Measurements from ENCODE around the gene CDC34.
A peak's percentile ranks its signal among the peaks of the same experiment; 100 is the strongest.

The CDC34 gene

DNA sequence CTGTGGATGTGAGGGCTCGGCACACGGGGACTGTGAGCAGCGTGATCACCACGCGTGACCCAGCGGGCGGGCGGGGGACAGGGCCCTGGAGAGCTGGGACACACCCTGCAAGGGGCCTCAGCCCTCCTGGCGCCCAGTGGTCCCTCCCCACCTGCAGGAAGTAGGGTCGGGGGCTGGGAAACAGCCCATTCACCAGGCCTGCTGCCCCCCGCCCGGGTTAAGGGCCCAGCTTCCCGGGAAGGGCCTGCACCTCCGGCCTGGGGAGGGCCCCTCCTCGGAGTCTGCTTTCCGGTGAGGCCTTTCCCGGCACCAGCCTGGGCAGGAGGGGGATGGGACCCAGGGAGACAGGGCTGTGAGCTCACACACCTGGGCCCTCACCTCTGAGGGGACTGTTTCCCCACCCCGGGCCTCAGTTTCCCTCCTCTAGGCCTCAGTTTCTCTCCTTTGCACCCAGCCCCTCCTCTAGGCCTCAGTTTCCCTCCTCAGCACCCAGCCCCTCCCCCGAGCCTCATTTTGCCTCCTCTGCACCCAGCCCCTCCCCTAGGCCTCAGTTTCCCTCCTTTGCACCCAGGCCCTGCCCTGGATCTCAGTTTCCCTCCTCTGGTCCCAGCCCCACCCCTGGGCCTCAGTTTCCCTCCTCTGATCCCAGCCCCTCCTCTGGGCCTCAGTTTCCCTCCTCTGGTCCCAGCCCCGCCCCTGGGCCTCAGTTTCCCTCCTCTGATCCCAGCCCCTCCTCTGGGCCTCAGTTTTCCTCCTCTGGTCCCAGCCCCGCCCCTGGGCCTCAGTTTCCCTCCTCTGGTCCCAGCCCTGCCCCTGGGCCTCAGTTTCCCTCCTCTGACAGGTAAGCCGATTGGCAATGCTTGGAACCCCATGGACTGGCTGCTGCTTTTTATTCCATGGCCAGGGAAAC lies 37.1 kb upstream of the CDC34 start:
- no peak for DNase-seq (ENCODE audit: low read depth)
- TF ChIP-seq, protein P1, sequence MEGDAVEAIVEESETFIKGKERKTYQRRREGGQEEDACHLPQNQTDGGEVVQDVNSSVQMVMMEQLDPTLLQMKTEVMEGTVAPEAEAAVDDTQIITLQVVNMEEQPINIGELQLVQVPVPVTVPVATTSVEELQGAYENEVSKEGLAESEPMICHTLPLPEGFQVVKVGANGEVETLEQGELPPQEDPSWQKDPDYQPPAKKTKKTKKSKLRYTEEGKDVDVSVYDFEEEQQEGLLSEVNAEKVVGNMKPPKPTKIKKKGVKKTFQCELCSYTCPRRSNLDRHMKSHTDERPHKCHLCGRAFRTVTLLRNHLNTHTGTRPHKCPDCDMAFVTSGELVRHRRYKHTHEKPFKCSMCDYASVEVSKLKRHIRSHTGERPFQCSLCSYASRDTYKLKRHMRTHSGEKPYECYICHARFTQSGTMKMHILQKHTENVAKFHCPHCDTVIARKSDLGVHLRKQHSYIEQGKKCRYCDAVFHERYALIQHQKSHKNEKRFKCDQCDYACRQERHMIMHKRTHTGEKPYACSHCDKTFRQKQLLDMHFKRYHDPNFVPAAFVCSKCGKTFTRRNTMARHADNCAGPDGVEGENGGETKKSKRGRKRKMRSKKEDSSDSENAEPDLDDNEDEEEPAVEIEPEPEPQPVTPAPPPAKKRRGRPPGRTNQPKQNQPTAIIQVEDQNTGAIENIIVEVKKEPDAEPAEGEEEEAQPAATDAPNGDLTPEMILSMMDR (IDR thresholded peaks at IDR 0.05; ENCODE audit: insufficient read depth, low read depth, low read length, missing control alignments): no peak

DNA sequence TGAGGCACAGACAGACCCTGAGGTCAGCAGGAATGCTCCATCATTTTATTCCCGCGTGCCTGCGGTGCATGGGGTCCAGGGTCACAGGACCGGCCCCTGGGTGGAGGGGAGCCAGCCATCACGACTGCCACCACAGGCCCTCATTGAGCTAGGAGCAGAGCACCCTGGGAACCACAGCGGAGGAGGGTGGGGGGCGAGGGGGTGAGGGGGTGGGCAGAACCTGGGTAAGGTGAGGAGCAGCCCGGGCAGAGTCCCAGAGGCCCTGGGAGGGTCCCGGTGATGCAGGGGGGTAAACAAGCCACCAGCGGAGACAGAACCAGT lies 36.5 kb upstream of the CDC34 start:
- H3K4me3 ChIP-seq (ENCODE audit: low read depth, low read length): no peak overlapping the region
- no peak for DNase-seq (ENCODE audit: low read depth)
- TF ChIP-seq, protein P1 (IDR thresholded peaks at IDR 0.05; ENCODE audit: insufficient read depth, low read depth, low read length, missing control alignments): no peak

More for the DNA sequence above, 37.1 kb upstream of the CDC34 start:
- no peak overlapping the region for H3K4me3 ChIP-seq (ENCODE audit: low read depth, low read length)

DNA sequence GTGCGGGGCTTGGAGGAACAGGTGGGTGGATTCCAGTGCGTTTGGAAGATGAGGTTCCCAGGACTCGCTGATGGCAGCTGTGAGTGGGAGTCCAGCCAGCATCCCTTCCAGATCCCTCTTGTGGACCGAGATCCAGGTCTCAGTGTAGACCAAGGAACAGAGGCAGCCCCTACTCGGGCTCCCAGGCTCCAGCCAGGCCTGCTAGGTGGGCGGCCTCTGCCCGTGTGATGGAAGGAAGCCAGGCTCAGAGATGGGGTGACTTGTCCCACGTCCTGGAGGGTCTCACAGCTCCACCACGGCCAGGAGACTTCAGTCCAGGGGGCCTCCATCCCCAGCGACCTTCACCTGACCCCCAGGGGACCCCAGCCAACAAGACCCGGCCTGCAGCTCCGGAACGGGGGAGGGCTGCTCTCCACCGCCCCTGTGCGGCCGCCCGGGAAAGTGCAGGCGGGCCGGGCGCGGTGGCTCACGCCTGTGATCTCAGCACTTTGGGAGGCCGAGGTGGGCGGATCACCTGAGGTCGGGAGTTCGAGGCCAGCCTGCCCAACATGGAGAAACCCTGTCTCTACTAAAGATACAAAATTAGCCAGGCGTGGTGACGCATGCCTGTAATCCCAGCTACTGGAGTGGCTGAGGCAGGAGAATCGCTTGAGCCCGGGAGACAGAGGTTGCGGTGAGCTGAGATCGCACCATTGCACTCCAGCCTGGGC lies 36.0 kb upstream of the CDC34 start:
- DNase-seq (ENCODE audit: low read depth): peak; percentile 45
- H3K4me3 ChIP-seq (ENCODE audit: low read depth, low read length): no peak overlapping the region
- TF ChIP-seq, protein P1 (IDR thresholded peaks at IDR 0.05; ENCODE audit: insufficient read depth, low read depth, low read length, missing control alignments): peak; percentile 66

DNA sequence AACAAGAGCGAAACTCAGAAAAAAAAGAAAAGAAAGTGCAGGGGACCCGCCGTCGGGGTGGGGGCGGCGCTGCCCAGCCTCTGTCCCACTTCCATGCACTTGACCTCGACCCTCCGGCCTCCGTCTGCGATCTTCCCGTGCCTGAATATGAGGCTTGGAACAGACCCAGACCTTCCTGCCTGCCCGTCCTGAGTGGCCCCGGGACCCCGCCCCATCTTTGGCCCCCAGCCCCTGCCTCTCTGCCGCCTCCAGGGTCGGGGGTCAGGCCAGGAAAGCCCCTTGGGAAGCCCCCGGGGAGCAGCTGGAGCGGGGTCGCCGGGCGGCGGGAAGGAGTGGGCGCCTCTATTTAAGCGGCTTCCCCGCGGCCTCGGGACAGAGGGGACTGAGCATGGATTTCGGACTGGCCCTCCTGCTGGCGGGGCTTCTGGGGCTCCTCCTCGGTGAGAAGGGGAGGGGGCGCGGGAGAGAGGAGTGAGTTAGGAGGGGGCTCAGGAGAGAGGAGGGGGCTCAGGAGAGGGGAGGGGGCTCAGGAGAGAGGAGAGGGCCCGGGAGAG lies 35.4 kb upstream of the CDC34 start, which contains the start of gene MADCAM1:
Gene MADCAM1 (plus strand): TSS at position 375 of the 554 bp plus-strand sequence. CDS start 14 bp downstream, at position 389.
- no peak for DNase-seq (ENCODE audit: low read depth)
- TF ChIP-seq, protein P1 (IDR thresholded peaks at IDR 0.05; ENCODE audit: insufficient read depth, low read depth, low read length, missing control alignments): no peak
- H3K4me3 ChIP-seq (ENCODE audit: low read depth, low read length): no peak within 1 kb of the TSS

DNA sequence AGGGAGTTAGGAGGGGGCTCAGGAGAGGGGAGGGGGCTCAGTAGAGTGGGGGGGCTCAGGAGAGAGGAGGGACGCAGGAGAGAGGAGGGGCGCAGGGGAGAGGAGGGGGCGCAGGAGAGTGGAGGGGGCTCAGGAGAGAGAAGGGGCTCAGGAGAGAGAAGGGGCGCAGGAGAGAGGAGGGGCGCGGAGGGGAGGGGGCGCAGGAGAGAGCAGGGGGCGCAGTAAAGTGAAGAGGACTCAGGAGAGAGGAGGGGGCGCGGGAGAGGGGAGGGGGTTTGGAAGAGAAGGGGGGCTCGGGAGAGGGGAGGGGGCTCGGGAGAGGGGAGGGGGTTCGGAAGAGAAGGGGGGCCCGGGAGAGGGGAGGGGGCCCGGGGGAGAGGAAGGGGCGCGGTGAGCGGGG lies 34.6 kb upstream of the CDC34 start:
- no peak overlapping the region for H3K4me3 ChIP-seq (ENCODE audit: low read depth, low read length)
- TF ChIP-seq, protein P1 (IDR thresholded peaks at IDR 0.05; ENCODE audit: insufficient read depth, low read depth, low read length, missing control alignments): no peak
- DNase-seq (ENCODE audit: low read depth): no peak

DNA sequence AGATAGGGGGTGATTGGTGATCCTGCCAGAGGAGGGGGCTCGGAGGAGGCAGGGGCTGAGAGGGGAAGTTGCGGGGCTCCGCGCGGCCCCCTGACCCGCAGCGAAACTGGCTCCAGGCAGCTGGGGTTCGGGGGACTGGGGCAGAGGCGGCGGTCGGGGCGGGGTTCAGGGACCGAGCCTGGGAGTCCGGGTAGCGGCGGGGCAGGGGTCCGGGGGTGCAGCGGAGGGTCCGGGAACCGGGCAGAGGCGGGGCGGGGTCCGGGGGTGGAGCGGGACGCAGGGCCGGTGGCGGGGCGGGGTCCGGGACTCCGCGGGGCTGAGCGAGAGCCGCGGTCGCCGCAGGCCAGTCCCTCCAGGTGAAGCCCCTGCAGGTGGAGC lies 34.1 kb upstream of the CDC34 start:
- no peak overlapping the region for H3K4me3 ChIP-seq (ENCODE audit: low read depth, low read length)
- no peak for DNase-seq (ENCODE audit: low read depth)
- TF ChIP-seq, protein P1 (IDR thresholded peaks at IDR 0.05; ENCODE audit: insufficient read depth, low read depth, low read length, missing control alignments): no peak
